ENCODE results near the gene BATF3.

The BATF3 gene

DNA sequence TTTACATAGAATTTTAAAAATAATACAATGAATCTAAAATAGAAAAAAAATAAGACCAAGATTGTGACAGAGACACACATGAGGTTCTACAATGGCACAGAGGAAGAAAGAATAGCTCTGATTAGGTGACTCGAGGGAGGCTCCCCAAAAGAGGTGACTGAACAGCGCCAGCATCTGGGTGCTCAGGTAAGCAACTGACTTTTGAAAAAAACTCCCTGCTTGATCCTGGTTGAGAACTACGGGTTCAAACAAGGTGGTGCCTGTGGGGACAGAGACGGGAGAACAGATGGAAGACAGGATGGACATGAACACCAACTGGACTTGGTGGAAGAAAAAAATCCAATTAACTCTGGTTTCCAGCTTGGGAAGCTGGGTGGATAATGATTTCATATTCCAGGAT, 22.5 kb downstream of the BATF3 start:
- Histone ChIP-seq H3K4me1 (no peaks in the 10 kb centered on the region), H3K36me3 (no peaks in the 10 kb centered on the region), H3K4me3 (no peak overlapping the region), H4K20me1 (no peaks in the 10 kb centered on the region), H3K9ac (no peak overlapping the region), H3K4me2 (no peak overlapping the region), H3K27ac (no peak overlapping the region), H3K27me3 (no peaks in the 10 kb centered on the region), H3K9me3 (no peaks in the 10 kb centered on the region)
- no peak for TF ChIP-seq Cebpa-rat (IDR thresholded peaks at IDR 0.05)

GRCh38 chr1:212675675-212676074, 24.0 kb downstream of the BATF3 start:
- H3K4me3 ChIP-seq, result no peak overlapping the region
- H3K9me3 ChIP-seq, result no peaks in the 10 kb centered on the region
- no peak overlapping the region for H3K27ac ChIP-seq
- no peaks in the 10 kb centered on the region for H3K36me3 ChIP-seq
- no peak overlapping the region for H3K4me2 ChIP-seq
- TF ChIP-seq Cebpa-rat (IDR thresholded peaks at IDR 0.05), result no peak
- no peaks in the 10 kb centered on the region for H4K20me1 ChIP-seq
- no peaks in the 10 kb centered on the region for H3K4me1 ChIP-seq
- no peaks in the 10 kb centered on the region for H3K27me3 ChIP-seq
- H3K9ac ChIP-seq, result no peak overlapping the region

- H3K4me3 ChIP-seq, result no peak overlapping the region
- no peak overlapping the region for H3K4me2 ChIP-seq
- H4K20me1 ChIP-seq, result no peaks in the 10 kb centered on the region
- H3K36me3 ChIP-seq, result no peaks in the 10 kb centered on the region
- no peak for TF ChIP-seq Cebpa-rat (IDR thresholded peaks at IDR 0.05)
- no peak overlapping the region for H3K9ac ChIP-seq
- H3K27me3 ChIP-seq, result no peaks in the 10 kb centered on the region
- no peaks in the 10 kb centered on the region for H3K9me3 ChIP-seq
- no peaks in the 10 kb centered on the region for H3K4me1 ChIP-seq
- H3K27ac ChIP-seq, result no peak overlapping the region
These were observed 24.8 kb downstream of the BATF3 start for GRCh38 chr1:212674872-212675271.

DNA sequence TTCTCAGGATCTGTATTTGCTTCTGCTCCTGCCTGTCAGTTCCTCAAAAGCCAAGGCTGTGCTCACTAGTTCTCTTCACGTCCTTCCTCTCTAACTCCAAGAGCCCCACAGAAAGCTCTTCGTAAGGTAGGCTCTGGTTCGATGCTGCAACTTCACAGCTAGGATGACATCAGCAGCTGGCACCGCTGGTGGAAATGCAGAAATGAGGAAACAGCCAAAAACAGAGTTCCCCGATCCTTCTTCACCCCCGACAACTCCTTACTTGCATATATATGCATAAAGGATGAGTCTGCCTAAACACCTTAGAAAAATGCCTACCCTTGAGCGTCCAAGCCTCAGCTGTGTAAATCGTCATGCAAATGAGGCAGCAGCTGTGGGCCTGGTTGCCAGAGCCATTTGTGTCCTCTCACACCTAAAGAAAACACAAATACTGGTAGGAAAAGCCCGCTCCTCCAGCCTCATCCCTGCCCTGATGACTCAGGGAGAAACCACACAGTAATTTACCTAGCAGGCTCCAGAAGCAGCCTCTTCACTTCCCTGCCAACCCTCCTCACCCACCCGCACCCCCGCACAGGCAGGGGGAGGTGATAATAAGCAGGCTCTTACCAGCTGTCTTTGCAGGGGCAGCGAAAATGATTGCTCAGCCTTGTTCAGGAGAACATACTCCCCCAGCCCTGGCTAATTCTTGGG, 28.2 kb downstream of the BATF3 start:
- H3K4me2 ChIP-seq, result no peak overlapping the region

DNA sequence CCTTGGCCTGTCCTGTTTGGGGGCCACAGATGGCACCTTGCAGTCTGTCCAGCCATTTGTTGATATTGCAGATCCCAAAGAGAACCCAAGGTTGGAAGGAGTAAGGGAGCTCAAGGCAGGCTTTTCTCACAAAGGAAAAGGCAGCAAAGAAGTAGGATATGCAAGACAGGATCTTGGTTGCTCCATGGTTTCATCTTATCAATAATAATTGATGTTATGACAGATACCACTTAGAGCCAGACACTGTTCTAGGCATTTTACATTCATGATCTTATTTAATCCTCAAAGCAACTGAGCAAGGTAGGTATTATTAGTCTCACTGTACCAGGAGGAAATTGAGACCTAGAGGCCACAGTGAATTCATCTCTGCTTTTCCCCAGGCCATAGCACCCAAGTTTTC, 28.8 kb downstream of the BATF3 start:
- Histone ChIP-seq H3K27ac (no peak overlapping the region), H3K4me1 (peaks cover 20% of the 10 kb centered on the region), H3K4me3 (no peak overlapping the region), H3K9me3 (no peaks in the 10 kb centered on the region), H3K9ac (no peak overlapping the region), H4K20me1 (no peaks in the 10 kb centered on the region), H3K4me2 (no peak overlapping the region), H3K27me3 (no peaks in the 10 kb centered on the region), H3K36me3 (no peaks in the 10 kb centered on the region)
- TF ChIP-seq Cebpa-rat (IDR thresholded peaks at IDR 0.05), result no peak

More for the DNA sequence above, 28.2 kb downstream of the BATF3 start:
- H4K20me1 ChIP-seq, result no peaks in the 10 kb centered on the region
- no peak for TF ChIP-seq Cebpa-rat (IDR thresholded peaks at IDR 0.05)
- no peaks in the 10 kb centered on the region for H3K27me3 ChIP-seq
- no peak overlapping the region for H3K27ac ChIP-seq
- H3K4me1 ChIP-seq, result peaks cover 20% of the 10 kb centered on the region
- H3K9ac ChIP-seq, result no peak overlapping the region
- no peaks in the 10 kb centered on the region for H3K36me3 ChIP-seq
- H3K4me3 ChIP-seq, result no peak overlapping the region
- no peaks in the 10 kb centered on the region for H3K9me3 ChIP-seq

DNA sequence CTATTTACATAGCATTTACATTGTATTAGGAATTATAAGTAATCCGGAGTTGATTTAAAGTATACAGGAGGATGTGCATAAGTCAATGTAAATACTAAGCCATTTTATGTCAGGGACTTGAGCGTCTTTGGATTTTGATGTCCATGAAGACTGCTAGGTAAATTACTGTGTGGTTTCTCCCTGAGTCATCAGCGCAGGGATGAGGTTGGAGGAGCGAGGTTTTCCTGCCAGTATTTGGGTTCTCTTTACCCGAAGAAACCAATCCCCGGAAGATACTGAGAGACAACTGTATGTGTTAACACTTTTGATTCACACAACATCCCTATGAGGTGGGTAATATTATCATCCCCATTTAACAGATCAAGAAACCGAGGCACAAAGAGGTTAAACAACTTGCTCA, 29.3 kb downstream of the BATF3 start:
- Histone ChIP-seq H3K27ac (no peak overlapping the region), H3K9ac (no peak overlapping the region), H3K9me3 (no peaks in the 10 kb centered on the region), H3K27me3 (no peaks in the 10 kb centered on the region), H4K20me1 (no peaks in the 10 kb centered on the region), H3K36me3 (no peaks in the 10 kb centered on the region), H3K4me2 (no peak overlapping the region), H3K4me1 (peaks cover 25% of the 10 kb centered on the region), H3K4me3 (no peak overlapping the region)
- TF ChIP-seq Cebpa-rat (IDR thresholded peaks at IDR 0.05), result no peak

GRCh38 chr1:212669600-212669999, 30.0 kb downstream of the BATF3 start:
- H3K4me1 ChIP-seq, result peaks cover 32% of the 10 kb centered on the region
- no peak overlapping the region for H3K4me2 ChIP-seq
- no peaks in the 10 kb centered on the region for H4K20me1 ChIP-seq
- H3K4me3 ChIP-seq, result no peak overlapping the region
- TF ChIP-seq Cebpa-rat (IDR thresholded peaks at IDR 0.05), result no peak
- no peak overlapping the region for H3K9ac ChIP-seq
- H3K27me3 ChIP-seq, result no peaks in the 10 kb centered on the region
- no peaks in the 10 kb centered on the region for H3K36me3 ChIP-seq
- H3K27ac ChIP-seq, result no peak overlapping the region
- H3K9me3 ChIP-seq, result no peaks in the 10 kb centered on the region

GRCh38 chr1:212669102-212669501, 30.5 kb downstream of the BATF3 start:
- no peak overlapping the region for H3K4me3 ChIP-seq
- H3K27ac ChIP-seq, result no peak overlapping the region
- H3K4me1 ChIP-seq, result peaks cover 32% of the 10 kb centered on the region
- no peaks in the 10 kb centered on the region for H3K36me3 ChIP-seq
- H3K9me3 ChIP-seq, result no peaks in the 10 kb centered on the region
- H4K20me1 ChIP-seq, result no peaks in the 10 kb centered on the region
- H3K27me3 ChIP-seq, result no peaks in the 10 kb centered on the region
- no peak overlapping the region for H3K4me2 ChIP-seq
- no peak overlapping the region for H3K9ac ChIP-seq
- no peak for TF ChIP-seq Cebpa-rat (IDR thresholded peaks at IDR 0.05)

- peak overlapping the region; percentile 67 for H3K4me2 ChIP-seq
- no peak overlapping the region for H3K27ac ChIP-seq
- H3K4me1 ChIP-seq, result peaks cover 32% of the 10 kb centered on the region
- TF ChIP-seq Cebpa-rat (IDR thresholded peaks at IDR 0.05), result no peak
- no peak overlapping the region for H3K4me3 ChIP-seq
- H3K36me3 ChIP-seq, result no peaks in the 10 kb centered on the region
- H3K9ac ChIP-seq, result no peak overlapping the region
- no peaks in the 10 kb centered on the region for H3K27me3 ChIP-seq
- no peaks in the 10 kb centered on the region for H4K20me1 ChIP-seq
- no peaks in the 10 kb centered on the region for H3K9me3 ChIP-seq
These were observed 31.2 kb downstream of the BATF3 start for GRCh38 chr1:212668477-212668876.

DNA sequence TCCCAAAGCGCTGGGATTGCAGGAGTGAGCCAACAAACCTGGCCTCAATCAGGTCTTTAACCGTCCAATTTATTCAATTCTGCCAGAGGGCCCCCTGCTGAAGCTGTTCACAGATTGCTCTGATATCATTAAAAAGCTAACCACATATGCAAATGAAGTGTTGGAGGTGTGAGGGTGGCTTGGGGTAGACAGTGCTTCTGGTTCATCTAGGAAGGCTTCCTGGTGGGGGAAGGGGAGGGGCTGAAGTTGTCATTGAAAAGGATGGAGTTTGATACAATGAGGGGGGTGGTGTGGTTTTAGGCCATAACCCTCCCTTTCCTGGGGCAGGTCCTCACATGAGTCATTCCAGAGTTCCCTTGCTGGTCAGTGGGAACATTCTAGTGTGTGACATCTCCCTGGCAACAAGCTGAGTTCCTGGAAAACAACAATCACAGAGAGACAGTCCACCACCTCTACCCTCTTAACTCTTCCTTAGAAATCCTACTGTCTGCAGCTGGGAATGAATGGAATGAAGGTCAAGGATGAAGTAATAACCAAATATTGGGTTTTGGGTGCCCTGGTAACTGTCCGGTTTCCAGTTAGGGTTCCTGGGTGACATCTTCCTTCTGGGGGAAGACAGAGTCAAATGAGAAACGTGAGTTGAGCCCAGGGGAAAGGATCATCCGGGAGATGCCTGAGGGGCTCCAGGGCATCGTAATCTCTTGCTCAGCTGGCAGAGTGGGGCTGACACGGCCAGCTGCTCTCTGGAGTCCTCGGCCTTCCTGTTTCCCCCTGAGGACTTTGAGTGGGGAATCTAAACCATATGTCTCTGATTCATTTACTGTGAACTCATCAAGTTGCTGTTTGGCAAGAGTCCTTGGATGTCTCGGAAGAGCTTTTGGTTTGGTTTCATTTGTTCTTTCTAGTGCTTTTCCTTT, 32.2 kb downstream of the BATF3 start:
- H3K9ac ChIP-seq, result no peak overlapping the region; the same call in 1 of the 2 replicates
- peaks cover 32% of the 10 kb centered on the region for H3K4me1 ChIP-seq
- no peaks in the 10 kb centered on the region for H3K27me3 ChIP-seq
- H3K27ac ChIP-seq, result peak overlapping the region; percentile 14; the same call in 1 of the 2 replicates
- no peak for TF ChIP-seq Cebpa-rat (IDR thresholded peaks at IDR 0.05)
- H3K9me3 ChIP-seq, result no peaks in the 10 kb centered on the region
- H3K4me2 ChIP-seq, result peak overlapping the region; percentile 67
- no peaks in the 10 kb centered on the region for H4K20me1 ChIP-seq
- H3K4me3 ChIP-seq, result no peak overlapping the region
- H3K36me3 ChIP-seq, result no peaks in the 10 kb centered on the region

All from BLaER1 (cell line).